Left hindlimb (tissue), 1 donor: ENCODE measurements around the gene C4B.
"Not testable (repeated sequence)": the region's sequence is repeated elsewhere in the genome, so short reads cannot be mapped to it uniquely, and the experiment has no call there.

Source experiments
- DNase-seq: peaks from one replicate; pipeline ENCODE4 v3.0.0-alpha.2; 2018

Gene C4B

DNA sequence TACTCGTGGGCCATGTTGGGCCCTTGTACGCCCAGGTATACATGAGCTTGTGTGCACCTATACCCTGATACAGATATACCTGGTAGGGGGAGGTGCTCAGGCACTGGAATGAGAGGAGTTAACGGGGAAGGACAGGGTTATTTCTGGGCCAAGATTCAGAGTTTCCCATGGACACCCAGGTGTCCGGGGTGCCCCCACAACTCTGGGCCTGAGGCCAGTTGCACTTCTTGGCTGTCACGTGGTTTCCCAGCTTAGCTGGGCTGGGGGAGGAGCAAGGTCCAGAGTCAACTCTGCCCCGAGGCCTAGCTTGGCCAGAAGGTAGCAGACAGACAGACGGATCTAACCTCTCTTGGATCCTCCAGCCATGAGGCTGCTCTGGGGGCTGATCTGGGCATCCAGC, 32.9 kb upstream of the C4B start, which contains the start of gene C4A:
Gene C4A (plus strand): TSS at position 314 of the 400 bp plus-strand sequence. CDS start 51 bp downstream, at position 365.
- DNase-seq: not testable (repeated sequence)

DNA sequence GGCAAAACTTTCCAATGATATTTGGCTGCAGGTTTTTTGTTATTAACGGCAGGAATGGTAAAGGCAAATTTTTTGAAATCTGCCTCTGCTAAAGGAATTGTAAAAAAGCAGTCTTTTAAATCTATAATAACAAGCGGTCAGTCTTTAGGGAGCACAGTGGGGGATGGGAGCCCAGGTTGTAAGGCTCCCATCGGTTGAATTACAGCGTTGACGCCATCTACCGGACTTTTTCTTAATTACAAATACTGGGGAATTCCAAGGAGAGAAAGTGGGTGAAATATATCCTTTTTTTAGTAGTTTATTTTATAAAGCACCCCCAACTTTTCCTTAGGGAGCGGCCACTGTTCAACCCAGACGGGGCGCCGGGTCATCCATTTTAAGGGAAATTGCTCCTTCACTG, 25.2 kb upstream of the C4B start:
- not testable (repeated sequence) for DNase-seq

DNA sequence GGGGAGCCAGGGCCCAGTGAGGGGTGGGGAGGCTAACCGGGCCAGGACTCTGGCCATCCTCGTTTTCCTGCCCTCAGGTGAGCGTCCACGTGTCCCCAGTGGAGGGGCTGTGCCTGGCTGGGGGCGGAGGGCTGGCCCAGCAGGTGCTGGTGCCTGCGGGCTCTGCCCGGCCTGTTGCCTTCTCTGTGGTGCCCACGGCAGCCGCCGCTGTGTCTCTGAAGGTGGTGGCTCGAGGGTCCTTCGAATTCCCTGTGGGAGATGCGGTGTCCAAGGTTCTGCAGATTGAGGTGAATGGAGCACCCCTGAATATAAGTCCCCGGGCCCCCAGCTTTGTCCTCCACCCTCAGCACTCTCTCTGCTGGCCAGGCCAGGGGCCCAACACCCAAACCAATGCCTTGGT, 20.2 kb upstream of the C4B start:
- DNase-seq: not testable (repeated sequence)

DNA sequence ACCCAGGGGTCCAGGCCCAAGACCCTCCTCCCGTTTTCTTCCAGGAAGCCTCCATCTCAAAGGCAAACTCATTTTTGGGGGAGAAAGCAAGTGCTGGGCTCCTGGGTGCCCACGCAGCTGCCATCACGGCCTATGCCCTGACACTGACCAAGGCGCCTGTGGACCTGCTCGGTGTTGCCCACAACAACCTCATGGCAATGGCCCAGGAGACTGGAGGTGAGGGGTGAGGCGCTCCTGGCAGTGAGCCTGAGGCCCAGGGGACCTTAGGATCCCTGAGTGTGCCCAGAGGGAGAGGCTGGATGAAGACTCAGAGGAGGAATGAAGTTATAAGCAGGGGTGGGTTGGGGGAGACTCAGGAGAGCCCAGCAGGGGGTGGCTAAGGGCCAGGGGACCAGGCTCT, 18.2 kb upstream of the C4B start:
- DNase-seq: peak; percentile 18

DNA sequence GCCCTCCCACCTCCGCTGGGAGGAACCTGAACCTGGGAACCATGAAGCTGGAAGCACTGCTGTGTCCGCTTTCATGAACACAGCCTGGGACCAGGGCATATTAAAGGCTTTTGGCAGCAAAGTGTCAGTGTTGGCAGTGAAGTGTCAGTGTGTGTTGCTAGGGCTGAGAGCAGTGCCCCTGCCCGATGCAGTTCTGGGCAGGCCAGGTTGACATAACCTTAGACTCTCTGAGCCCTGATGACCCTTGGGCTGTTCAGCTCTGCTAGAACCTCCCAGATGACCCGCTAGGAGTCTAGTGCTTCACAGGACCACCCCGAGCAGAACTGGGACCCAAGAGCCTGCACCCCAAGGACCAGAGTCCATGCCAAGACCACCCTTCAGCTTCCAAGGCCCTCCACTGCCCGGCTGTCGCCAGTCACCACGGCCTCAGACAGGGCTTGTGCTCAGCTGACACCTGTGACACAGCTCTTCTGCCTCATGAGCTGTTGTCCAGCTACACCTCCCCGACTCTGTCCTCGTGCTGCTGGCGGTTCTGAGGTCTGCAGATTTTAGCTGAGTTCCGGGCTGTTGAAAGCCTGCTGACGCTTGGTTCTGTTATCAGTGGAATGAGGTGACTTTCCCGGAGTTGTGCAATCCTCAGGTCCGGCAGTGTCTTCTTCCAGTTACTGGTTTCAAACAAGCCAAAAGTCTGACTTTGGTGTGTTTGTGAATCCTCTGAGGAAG, 11.9 kb upstream of the C4B start:
- not testable (repeated sequence) for DNase-seq

DNA sequence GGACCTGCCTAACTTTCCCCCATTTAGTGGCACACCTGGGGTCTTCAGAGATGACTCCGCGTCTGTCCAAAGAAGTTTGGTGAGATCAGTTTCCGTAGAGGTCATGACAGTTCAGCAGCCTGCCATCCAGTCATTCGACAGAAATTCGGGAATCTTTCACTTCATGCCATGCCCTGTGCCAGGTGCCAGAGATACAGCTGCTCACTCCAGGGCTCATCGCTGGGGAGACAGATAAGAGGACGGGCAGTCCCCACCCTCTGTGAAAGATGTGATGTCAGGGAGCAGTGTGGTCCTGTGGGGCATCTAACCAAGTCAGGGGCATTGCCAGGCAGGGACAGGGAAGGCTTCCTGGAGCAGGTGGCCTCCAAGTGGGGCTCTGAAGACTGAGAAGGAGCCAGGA, 11.3 kb upstream of the C4B start:
- DNase-seq: not testable (repeated sequence)

DNA sequence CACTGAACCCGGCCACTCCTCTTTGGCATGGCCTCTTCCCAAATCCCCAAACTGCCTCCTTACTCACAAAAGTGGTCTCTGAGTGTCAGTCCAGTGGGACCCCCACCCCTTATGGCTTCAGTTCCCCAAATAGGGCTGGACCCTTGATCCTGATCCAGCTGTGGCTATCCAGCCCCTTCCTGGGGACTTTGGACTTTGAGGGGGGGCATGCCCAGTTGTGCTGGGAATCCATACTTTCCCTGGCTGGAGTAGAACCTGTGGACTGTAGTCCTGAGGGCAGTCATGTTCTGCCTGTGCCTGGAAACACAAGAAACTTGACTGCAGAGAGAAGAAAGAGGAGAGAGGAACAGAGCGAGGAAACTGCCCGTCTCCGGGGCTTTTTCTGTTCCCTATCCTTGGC, 10.2 kb upstream of the C4B start:
- DNase-seq: not testable (repeated sequence)

DNA sequence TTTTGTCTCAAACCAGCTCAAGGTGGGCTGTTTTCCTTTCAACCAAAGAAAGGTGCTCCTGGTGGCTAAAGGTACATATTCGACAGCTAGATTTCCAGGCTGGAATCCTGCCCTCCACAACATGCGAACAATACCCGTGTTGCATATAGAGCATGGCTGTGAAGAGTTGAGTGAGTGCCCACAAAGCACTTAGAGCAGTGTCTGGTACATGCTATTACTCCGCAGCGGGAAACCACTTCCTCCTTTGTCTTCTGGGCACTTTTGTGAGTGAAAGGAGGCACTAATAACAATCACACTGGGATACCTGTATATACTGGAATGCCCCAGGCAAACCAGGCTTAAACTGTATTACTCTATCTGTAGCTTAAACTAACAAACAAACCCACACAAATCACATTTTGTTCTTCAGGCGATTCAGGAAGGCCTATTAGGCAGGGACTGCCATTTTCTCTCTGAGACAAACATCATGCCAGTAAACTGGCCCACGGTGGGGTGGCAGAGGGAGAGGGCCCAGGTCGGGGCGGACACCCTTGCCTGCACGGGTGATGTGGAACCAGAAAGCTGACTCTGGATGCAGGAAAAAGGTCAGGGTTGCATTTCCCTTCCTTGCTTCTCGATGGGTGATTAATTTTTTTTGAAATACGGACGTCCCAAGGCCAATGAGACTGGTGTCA, 9.6 kb upstream of the C4B start:
- DNase-seq: not testable (repeated sequence)

DNA sequence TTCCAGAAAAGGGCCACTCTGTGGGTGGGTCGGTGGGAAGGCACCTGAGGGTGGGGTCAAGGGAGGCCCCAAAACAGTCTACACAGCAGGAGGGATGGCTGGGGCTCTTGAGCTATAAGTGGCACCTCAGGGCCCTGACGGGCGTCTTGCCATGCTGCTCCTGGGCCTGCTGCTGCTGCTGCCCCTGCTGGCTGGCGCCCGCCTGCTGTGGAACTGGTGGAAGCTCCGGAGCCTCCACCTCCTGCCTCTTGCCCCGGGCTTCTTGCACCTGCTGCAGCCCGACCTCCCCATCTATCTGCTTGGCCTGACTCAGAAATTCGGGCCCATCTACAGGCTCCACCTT, 9.1 kb upstream of the C4B start:
- DNase-seq: peak; percentile 10

DNA sequence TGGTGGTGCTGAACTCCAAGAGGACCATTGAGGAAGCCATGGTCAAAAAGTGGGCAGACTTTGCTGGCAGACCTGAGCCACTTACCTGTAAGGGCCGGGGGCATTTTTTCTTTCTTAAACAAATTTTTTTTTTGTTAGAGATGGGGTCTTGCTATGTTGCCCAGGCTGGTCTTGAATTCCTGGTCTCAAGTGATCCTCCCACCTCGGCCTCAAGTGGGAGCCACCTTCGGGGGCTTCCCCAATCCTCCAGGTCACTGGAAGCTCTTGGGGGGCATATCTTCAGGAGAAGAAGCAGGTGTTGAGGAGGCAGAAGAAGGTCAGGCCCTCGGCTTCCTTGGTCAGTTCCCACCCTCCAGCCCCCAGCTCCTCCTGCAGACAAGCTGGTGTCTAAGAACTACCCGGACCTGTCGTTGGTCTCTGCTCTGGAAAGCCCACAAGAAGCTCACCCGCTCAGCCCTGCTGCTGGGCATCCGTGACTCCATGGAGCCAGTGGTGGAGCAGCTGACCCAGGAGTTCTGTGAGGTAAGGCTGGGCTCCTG, 8.5 kb upstream of the C4B start:
- peak; percentile 6 for DNase-seq

DNA sequence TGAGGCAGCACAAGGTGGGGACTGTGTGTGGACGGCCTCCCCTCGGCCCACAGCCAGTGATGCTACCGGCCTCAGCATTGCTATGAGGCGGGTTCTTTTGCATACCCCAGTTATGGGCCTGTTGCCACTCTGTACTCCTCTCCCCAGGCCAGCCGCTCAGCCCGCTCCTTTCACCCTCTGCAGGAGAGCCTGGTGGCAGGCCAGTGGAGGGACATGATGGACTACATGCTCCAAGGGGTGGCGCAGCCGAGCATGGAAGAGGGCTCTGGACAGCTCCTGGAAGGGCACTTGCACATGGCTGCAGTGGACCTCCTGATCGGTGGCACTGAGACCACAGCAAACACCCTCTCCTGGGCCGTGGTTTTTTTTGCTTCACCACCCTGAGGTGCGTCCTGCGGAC, 7.5 kb upstream of the C4B start:
- peak; percentile 16 for DNase-seq

DNA sequence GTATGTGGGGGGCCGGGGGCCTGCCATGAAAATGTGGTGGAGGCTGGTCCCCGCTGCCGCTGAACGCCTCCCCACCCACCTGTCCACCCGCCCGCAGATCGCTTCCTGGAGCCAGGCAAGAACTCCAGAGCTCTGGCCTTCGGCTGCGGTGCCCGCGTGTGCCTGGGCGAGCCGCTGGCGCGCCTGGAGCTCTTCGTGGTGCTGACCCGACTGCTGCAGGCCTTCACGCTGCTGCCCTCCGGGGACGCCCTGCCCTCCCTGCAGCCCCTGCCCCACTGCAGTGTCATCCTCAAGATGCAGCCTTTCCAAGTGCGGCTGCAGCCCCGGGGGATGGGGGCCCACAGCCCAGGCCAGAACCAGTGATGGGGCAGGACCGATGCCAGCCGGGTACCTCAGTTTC, 6.6 kb upstream of the C4B start:
- not testable (repeated sequence) for DNase-seq

DNA sequence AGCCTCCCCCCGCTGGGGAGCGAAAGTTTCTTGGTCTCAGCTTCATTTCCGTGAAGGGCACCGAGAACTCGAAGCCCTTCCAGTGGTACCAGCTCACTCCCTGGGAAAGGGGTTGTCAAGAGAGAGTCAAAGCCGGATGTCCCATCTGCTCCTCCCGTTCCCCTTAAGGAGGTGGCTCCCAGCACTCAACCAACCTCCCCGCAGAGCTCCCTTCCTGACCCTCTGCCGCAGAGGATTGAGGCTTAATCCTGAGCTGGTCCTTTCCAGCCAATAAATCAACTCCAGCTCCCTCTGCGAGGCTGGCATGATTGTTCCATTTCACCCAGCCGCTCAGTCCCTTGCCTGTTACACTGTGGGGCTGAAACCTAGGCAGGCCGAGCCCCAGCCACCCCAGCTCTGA, 6.0 kb upstream of the C4B start:
- not testable (repeated sequence) for DNase-seq

DNA sequence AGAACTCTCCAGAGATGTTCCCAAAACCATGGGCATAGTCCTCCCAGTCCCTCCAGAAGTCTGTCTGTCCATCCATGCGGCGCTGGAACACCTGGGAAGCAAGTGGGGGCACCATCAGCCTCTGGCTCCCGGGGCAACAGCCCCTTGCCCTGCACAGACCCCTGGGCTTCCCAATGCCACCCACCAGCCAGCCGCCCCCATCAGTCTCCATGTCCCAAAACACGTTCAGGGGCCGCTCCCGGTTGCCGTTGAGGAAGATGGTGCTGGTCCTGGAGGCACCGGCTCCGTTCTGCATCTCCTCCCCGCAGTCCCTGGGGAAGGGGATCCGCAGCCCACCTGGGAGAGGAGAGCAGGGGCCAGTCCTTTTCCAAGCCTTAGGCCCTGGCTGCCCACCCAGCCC, 5.1 kb upstream of the C4B start:
- DNase-seq: not testable (repeated sequence)

DNA sequence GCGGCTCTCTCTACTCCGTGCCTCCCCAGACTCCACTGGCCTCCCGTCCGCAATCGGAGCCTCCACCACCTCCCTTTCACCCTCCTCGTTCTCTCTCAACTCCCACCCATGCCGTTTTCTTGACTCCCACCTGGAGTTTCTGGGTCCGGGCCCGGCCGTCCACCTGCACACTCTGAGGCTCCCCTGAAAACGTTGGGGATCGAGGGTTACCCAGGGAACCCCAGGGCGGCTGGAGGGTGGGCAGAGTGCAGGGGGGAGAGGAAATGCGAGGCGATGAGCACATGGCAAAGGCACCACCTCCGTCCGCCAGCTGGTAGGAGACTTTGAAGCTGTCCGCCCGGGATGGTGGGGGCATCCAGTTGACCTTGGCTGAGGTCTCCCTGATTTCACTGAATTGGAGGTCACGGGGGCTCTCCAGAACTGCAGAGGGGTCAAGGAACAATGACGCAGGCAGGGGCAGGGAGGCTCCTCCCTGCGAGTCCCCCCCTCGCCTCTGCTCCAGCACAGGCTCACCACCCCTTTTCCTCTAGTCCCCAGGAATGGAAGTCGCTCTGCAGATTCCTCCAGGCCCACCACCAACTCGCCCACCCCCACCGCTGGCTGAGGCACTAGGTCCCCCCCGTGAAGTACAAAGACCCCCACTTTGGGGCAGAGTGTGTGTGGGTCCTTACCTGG, 3.6 kb upstream of the C4B start:
- peak; percentile 29 for DNase-seq

DNA sequence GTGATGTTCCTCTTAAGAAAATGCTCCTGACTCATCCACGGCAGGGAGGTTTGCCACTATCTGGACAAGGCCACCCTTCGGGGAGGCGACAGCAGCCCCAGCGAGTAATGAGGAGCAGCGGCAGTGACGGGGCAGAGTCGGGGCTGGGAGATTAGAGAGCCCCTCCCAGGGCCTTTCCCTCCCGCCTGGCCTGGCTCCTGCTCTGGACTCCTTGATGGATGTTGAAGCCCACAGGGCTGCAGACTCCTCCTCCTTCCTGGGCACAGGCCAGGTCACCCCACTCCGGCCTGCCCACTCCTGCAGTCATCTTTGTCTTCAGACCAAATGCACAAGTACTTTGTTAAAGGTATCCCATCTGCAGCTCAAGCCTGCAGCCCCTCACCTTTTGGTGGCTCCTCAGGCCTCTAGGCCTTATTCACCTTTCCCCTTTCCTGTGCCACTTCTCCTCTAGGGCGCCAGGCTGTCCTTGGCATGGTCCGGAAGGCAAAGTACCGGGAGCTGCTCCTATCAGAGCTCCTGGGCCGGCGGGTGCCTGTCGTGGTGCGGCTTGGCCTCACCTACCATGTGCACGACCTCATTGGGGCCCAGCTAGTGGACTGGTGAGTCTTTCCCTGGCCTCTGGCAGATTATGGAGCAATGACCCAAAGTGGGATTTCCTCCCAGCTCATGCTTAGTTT, 1.5 kb upstream of the C4B start:
- DNase-seq: peak; percentile 6

DNA sequence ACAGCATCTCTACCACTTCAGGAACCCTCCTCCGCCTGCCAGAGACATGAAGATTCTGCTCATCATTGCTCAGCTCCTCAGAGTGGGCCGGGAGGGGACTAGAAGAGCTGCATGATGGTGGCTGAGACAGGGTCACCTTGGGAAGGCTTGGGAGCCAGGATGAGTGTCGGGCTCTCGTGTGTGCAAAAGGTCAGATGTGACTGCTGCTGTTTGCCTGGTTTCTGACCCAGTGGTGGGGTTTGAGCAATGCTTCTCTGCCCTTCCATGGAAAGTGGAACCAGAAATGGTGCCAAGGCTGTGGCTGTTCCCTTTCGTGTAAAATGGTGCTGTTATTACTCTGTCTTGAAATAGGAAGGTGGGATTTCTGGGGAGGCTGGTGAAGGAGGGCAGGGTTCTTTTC, 857 bp upstream of the C4B start:
- not testable (repeated sequence) for DNase-seq

DNA sequence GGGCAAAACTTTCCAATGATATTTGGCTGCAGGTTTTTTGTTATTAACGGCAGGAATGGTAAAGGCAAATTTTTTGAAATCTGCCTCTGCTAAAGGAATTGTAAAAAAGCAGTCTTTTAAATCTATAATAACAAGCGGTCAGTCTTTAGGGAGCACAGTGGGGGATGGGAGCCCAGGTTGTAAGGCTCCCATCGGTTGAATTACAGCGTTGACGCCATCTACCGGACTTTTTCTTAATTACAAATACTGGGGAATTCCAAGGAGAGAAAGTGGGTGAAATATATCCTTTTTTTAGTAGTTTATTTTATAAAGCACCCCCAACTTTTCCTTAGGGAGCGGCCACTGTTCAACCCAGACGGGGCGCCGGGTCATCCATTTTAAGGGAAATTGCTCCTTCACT, 7.5 kb downstream of the C4B start:
- not testable (repeated sequence) for DNase-seq

DNA sequence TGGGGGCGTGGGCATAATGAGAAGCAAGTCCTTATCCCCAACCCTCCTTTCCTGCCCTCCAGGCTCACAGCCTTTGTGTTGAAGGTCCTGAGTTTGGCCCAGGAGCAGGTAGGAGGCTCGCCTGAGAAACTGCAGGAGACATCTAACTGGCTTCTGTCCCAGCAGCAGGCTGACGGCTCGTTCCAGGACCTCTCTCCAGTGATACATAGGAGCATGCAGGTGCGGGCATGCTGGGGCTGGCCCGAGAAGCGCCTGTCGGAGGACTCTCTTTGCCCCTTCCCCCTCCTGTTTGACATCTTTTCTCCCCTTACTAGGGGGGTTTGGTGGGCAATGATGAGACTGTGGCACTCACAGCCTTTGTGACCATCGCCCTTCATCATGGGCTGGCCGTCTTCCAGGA, 14.0 kb downstream of the C4B start:
- not testable (repeated sequence) for DNase-seq

DNA sequence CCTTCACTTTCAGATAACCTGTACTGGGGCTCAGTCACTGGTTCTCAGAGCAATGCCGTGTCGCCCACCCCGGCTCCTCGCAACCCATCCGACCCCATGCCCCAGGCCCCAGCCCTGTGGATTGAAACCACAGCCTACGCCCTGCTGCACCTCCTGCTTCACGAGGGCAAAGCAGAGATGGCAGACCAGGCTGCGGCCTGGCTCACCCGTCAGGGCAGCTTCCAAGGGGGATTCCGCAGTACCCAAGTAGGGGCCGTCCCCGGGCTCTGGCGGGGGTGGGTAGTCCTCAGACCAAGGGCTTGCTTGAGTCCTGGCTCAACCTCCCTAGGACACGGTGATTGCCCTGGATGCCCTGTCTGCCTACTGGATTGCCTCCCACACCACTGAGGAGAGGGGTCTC, 15.0 kb downstream of the C4B start:
- not testable (repeated sequence) for DNase-seq

DNA sequence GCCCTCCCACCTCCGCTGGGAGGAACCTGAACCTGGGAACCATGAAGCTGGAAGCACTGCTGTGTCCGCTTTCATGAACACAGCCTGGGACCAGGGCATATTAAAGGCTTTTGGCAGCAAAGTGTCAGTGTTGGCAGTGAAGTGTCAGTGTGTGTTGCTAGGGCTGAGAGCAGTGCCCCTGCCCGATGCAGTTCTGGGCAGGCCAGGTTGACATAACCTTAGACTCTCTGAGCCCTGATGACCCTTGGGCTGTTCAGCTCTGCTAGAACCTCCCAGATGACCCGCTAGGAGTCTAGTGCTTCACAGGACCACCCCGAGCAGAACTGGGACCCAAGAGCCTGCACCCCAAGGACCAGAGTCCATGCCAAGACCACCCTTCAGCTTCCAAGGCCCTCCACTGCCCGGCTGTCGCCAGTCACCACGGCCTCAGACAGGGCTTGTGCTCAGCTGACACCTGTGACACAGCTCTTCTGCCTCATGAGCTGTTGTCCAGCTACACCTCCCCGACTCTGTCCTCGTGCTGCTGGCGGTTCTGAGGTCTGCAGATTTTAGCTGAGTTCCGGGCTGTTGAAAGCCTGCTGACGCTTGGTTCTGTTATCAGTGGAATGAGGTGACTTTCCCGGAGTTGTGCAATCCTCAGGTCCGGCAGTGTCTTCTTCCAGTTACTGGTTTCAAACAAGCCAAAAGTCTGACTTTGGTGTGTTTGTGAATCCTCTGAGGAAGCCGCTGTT, 20.9 kb downstream of the C4B start:
- not testable (repeated sequence) for DNase-seq

DNA sequence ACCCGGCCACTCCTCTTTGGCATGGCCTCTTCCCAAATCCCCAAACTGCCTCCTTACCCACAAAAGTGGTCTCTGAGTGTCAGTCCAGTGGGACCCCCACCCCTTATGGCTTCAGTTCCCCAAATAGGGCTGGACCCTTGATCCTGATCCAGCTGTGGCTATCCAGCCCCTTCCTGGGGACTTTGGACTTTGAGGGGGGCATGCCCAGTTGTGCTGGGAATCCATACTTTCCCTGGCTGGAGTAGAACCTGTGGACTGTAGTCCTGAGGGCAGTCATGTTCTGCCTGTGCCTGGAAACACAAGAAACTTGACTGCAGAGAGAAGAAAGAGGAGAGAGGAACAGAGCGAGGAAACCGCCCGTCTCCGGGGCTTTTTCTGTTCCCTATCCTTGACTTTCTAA, 22.5 kb downstream of the C4B start:
- DNase-seq: not testable (repeated sequence)
